ENCODE data around the gene PSPC1.
"Not testable (repeated sequence)": the region's sequence is repeated elsewhere in the genome, so short reads cannot be mapped to it uniquely, and the experiment has no call there.

The PSPC1 gene, protein sequence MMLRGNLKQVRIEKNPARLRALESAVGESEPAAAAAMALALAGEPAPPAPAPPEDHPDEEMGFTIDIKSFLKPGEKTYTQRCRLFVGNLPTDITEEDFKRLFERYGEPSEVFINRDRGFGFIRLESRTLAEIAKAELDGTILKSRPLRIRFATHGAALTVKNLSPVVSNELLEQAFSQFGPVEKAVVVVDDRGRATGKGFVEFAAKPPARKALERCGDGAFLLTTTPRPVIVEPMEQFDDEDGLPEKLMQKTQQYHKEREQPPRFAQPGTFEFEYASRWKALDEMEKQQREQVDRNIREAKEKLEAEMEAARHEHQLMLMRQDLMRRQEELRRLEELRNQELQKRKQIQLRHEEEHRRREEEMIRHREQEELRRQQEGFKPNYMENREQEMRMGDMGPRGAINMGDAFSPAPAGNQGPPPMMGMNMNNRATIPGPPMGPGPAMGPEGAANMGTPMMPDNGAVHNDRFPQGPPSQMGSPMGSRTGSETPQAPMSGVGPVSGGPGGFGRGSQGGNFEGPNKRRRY

DNA sequence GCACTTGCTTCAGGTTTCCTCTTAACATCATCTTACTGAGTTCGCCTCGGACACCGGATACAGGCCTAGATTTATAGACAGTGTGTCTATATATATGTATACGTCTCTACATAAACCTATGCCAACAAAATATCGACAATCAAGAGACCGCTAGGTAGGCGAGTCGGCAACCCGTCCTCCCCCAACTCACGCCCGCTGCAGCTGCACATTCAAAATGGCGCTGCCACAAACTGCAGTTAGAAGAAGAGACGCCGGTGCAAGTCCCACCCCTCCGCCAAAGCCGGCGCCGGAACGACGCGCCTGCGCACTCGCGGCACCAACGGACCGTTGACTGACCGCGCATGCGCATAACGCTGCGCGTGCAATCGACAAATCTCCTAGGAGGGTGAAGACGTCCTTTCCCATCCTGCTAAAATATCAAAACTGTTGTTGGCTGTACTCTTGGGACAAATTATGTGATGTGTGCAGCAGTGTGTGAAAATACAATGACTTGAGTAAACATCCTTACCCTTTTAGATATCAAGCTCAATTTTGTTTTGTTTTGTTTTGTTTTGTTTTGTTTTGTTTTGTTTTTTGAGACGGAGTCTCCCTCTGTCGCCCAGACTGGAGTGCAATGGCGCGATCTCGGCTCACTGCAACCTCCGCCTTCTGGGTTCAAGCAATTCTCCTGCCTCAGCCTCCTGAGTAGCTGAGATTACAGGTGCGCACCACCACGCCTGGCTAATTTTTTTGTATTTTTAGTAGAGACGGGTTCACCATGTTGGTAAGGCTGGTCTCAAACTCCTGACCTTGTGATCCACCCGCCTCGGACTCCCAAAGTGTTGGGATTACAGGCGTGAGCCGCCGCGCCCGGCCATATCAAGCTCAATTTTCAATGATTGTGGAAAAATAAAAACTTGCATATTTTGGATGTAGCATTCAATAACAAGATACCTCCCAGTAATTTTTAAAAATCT is at the start of gene PSPC1:
Gene PSPC1, minus strand, starts transcription at position 219 of the 956 bp plus-strand sequence. Its CDS starts 188 bp downstream, at position 31.
- peak; percentile 79 for DNase-seq

DNA sequence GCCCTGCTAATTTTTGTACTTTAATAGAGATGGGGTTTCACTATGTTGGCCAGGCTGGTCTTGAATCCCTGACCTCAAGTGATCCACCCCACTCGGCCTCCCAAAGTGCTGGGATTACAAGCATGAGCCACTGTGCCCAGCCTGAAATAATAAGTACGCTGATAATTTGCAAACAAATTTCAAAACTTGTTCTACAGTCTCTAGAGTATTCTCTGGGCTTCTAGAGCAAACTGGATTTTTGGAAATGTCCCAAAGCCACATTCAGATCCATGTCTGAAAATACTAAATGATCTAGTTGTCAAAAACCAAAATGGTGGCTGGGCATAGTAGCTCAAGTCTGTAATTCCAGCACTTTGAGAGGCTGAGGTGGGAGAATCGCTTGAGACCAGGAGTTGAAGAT is 39.9 kb upstream of the PSPC1 start:
- no peak for DNase-seq

DNA sequence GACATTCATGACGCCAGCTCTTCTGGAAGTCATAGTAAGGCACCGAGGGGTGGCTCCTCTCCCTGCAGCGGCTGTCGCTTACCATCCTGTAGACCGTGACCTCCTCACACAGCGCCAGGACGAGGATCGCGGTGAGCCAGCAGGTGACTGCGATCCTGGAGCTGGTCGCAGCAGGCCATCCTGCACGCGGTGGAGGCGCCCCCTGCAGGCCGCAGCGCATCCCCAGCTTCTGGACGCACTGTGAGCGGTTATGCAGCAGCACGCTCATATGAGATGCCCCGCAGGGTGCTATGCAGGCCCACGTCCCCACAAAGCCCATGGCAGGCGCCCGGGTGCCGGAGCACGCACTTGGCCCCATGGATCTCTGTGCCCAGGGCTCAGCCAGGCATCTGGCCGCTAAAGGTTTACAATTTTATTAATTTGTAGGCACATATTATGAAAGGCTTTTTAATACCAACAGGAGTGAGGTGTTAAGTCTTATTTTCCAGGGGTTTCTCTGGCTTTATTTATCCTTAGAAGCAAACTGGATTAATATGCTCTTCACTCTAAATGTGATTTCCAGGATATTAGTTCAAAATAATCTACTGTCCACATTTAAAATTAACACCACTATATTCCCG is 35.6 kb upstream of the PSPC1 start:
- DNase-seq, result no peak

DNA sequence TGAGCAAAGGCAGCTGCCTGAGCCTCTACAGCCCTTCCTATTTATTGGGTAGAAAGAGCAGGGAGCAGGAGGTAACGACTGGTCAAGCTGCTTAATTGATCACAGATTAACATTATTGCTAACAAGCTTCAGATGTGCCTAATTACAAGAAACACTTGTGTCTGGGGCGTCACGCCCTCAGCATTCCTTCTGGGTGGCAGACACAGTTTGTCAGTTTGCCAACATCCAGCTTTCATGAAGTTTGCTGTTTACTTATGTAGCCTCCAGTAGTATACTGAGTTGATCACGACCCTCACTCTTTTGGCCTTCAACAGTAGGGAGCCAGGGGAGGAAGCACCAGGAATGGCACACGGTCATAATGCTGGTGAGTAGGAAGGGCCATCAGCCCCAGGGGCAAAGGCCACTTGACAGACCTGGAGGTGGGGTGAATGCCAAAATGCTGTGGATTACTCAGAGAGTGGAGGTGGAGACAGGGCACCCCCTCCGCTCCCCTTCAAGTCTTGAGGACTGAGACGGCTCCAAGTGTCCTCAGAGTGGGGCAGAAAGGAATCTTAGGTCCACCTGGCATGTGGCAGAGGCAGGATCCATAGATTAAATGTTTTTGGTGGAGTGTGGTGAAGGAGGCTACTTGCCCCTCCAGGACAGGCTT is 34.9 kb upstream of the PSPC1 start:
- no peak for DNase-seq

DNA sequence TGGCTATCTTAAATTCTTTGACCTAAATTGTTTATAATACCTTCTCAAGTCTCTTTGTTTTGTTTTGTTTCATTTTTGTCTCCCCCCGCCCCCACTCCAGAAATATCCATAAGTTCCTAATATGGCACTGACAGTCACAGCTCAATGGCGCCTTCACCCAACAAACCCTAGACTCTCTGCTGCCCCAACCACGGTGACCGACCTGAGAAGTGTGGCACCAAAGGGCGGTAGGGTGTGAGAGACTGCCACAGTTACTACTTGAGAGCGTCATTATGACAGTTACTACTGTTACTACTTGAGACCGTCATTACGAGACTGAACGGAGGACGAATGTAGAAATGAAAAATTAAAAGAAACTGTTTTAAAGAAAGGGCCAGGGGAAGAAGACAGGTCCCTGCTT is 34.4 kb upstream of the PSPC1 start:
- DNase-seq, result no peak

DNA sequence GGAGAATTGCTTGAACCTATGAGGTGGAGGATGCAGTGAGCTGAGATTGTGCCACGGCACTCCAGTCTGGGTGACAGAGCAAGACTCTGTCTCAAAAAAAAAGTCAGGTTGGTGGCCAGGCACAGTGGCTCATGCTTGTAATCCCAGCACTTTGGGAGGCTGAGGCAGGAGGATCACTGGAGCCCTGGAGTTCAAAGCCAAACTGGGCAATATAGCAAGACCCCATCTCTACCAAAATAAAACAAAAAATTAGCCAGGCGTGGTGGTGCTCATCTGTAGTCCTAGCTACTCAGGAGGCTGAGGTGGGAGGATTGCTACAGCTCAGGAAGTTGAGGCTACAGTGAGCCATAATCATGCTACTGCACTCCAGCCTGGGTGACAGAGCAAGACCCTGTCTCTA is 33.1 kb upstream of the PSPC1 start:
- DNase-seq, result not testable (repeated sequence)

DNA sequence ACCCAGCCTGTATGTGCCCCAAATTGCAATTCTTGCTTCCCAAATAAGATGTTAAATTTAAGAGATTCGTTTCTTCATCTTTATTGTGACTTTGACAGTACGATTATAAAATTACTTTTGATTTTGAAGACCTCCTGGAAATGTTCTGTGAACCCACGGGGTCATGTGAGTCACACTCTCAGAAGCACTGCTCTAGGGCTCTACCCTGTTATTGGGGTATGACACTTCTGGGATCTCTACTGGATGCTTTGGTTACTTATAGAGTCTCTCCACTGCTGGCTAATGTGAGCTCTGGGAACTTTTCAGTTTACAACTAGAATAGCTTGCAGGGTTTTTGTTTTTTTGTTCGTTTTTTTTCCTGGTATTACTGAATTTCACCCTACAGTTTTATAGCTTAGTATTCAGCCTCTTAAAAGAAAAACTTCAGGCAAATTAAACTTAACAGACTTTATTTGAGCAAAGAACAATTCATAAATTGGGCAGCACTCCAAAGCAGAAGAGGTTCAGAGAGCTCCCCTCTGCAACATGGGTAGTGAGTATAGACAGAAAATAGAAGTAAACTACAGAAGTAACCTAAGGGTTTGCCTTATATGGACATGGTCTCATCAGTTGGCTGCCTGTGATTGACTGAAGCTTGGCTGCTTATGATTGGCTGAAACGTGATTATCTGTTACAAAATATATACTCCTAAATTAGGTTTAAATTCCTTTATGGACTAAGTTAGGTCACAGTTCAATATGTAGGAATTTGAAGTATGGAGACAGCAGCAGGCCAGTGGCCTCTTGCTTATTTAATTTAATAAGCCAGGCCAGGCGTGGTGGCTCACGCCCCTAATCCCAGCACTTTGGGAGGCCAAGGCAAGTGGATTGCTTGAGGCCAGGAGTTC is 28.5 kb upstream of the PSPC1 start:
- DNase-seq, result no peak

DNA sequence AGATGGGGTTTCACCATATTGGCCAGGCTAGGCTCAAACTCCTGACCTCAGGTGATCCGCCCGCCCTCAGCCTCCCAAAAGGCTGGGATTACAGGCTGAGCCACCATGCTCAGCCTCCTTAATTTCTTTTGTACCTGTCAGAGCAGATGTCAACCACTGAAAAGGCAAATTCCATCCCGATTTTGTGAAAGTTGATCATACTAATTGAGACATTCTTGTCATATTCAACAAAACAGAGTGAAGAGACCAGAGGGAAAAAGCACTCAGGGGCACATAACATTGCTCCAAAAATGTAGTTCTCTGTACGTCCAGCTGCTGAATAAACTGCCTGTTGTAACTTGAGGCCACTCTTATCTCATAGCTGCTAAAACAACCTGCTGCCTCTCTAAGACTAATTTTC is 27.4 kb upstream of the PSPC1 start:
- no peak for DNase-seq

DNA sequence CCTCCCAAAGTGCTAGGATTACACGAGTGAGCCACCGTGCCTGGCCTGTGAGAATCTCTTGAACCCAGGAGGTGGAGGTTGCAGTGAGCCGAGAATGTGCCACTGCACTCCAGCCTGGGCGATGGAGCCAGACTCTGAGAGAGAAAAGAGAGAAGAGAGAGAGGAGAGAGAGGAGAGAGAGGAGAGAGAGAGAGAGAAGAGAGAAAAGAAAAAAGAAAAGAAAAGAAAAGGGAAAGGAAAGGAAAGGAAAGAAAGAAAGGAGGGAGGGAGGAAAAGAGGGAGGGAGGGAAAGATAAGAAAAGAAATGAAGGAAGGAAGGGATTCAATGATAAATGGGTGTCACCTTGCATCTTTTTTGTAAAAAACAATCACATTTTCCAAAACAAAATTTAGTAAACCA is 23.0 kb upstream of the PSPC1 start:
- no peak for DNase-seq

DNA sequence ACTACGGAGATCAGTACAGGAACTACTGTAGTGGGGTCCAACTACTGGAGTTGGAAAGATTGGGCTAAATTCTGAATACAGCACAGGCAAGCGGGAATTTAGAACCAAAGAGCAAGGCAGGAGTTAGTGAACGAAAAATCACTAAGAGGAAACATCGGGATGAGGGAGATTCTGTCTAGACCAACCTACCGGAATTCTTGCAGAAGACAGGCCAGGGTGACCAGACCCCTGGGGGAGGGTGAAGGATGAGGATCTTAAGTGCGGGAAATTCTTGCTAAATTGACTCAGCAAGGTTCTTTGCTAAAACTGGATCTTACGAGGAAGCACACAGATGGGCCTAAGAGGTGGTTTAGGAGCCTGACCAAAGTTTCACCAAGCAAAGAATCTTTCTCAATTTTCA is 13.2 kb upstream of the PSPC1 start:
- DNase-seq, result no peak

DNA sequence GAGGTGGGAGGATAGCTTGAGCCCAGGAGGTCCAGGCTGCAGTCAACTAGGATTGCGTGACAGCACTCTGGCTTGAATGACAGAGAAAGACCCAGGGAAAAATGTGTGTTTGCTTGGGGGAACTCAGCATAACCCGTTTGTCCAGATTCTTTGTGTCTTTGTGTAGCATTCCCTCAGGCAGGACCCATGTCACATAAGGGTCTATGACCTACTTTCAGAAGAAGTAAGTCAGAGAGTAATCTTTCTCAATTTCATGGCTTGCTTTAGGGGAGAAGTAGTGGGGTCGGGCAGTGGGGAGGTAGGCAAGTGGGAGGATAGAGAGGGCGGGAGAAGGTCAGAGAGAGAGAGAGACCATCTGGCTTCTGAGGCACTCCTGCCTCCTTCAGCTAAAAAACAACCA is 11.9 kb upstream of the PSPC1 start:
- no peak for DNase-seq

DNA sequence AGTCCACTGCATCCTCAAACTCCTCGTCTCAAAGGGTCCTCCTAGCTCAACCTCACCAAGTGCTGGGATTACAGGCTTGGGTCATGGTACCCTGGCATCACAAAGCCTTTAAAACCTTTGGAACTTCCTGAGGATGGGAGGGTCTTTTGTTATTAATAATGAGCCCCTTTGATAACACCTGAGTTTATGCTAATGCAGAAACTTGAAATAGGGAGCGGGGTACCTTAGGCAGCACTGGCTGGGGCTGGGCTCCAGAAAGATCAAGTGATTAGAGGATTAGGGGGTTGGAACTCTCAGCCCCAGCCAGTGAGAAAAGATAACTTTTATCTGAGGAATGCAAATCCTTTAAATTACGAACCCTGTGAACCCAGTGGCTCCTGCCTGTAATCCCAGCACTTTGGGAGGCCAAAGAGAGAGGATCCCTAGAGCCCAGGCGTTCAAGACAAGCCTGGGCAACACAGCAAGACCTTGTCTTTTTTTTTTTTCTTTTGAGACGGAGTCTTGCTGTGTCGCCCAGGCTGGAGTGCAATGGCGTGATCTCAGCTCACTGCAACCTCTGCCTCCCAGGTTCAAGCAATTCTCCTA is 9.3 kb upstream of the PSPC1 start:
- no peak for DNase-seq

DNA sequence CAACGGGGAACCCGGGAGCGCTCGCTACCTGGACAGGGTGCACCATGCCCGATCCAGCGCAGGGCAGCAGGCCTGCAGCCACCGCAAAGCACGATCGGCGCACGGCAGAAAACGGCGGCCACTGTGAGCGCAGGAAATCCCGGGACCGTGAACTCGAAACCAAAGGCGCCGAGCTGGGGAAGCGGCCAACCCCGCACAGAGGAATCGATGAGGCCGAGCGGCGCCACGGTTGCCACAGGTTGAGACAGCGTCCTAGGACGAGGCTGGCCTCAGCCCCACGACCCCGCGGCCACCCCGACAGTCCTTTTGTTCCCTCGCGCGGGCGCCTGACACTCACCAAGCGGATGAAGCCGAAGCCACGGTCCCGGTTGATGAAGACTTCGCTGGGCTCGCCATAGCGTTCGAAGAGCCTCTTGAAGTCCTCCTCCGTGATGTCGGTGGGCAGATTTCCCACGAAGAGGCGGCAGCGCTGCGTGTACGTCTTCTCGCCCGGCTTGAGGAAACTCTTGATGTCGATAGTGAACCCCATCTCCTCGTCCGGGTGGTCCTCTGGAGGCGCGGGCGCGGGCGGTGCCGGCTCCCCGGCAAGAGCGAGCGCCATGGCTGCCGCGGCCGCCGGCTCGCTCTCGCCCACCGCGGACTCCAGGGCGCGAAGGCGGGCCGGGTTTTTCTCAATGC is 557 bp downstream of the PSPC1 start:
- DNase-seq, result no peak

DNA sequence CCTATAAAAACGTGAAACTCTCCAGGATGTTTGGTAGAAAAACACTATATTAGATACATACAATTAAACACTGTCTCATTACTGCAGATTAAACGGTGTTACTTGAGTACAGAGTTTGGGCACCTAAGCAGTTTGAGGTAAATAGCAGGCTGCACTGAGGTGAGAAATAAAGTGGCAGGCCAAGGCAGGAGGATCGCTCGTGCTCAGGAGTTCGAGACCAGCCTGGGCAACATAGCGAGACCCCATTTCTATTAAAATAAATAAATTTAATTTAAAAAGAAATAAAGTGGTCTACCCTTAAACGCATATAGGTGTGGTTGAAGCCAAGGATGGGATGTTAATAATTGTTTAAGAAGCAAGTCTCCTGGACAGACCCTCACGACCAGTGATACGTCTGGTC is 1.2 kb downstream of the PSPC1 start:
- no peak for DNase-seq

DNA sequence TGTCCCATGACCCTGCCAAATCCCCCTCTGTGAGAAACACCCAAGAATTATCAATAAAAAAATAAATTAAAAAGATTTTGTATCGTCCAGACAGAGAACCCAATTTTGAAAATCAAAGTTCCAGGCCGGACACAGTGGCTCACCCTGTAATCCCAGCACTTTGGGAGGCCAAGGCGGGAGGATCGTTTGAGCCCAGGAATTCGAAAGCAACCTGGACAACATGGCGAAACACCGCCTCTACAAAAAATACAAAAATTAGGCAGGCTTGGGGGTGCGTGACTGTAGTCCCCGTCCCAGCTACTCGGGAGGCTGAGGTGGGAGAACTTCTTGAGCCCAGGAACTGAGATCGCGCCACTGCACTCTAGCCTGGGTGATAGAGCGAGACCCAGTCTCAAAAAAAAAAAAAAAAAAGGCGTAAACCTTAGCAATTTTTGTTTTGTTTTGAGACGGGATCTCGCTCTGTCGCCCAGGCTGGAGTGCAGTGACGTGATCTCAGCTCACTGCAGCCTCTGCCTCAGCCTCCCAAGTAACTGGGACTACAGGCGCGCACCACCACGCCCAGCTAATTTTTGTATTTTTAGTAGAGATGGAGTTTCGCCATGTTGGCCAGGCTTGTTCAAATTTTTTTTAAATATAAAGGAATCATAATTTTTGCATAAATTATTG is 1.9 kb downstream of the PSPC1 start:
- DNase-seq, result not testable (repeated sequence)

DNA sequence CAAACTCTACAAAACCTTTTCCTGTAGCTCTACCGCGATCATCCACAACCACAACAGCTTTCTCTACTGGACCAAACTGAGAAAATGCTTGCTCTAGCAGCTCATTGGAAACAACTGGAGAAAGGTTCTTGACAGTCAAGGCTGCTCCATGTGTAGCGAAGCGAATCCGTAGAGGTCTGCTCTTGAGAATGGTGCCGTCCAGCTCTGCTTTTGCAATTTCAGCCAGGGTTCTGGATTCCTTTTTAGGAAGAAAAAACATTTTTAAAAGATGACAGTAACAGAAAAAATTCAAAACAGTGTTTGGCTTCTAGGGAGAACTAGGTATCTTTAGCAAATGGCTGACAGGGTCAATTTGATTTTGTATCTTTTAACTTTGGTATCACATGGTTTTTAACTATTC is 10.4 kb downstream of the PSPC1 start:
- DNase-seq, result no peak

DNA sequence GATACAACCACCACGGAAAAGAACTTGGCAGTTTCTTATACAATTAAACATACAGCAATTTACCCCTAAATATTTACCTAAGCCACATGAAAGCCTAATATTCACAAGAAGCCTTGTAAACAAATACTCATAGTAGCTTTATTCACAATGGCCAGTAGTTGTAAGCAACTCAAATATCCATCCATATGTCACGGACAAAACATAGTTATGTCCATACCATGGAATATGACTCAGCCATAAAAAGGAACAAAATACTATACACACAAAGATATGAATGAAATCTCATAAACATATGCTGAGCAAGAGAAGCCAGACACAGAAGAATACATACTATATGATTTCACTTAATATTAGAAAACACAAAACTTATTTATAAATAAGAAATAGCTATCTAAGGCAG is 12.9 kb downstream of the PSPC1 start:
- no peak for DNase-seq

DNA sequence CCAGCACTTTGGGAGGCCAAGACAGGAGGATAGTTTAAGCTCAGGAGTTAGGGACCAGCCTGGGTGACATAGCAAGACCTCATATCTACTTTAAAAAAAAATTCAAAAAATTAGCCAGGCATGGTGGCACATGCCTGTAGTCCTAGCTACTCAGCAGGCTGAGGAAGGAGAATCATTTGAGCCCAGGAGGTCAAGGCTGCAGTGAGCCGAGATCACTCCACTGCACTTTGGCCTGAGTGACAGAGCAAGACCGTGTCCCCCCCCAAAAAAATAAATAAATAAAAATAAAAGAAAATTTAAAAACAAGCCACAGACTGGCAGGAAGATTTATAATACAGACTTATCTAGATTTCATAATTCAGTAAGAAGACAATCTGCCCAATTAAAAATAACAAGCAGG is 14.8 kb downstream of the PSPC1 start:
- no peak for DNase-seq

DNA sequence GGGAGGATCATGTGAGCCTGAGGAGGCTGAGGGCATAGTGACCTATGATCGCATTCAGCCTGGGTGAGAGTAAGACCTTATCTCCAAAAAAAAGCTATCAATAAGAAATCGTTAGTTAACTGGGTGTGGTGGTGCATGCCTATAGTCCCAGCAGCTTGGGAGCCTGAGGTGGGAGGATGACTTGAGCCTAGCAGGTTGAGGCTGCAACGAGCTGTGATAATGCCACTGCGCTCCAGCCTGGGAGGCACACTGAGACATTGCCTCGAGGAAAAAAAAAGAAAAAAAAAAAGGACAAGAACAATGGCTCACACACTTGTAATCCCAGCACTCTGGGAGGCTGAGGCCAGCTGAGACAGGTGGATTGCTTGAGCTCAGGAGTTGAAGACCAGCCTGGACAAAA is 16.2 kb downstream of the PSPC1 start:
- DNase-seq, result no peak

DNA sequence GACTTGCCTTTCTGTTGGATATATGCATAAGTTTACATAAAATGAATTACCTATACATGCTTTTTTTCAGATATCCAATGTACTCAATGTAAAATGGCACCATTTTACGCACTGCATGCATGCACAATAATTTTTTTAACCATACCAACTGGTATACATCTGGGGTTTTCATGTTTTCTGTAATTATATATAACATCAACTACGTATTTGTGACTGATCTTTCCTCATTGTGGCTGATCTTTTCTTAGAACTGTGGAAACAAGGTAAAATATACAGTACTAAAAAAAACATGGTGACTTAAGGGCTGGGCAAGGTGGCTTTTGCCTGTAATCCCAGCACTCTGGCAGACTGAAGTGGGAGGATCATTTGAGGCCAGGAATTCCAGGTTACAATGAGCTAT is 18.5 kb downstream of the PSPC1 start:
- no peak for DNase-seq
